Activated CD4-positive, alpha-beta T cell treated with anti-CD3 and anti-CD28 coated beads for 4 hours (primary cell): ENCODE data around the gene CSF2.
"Not testable (repeated sequence)": the region's sequence is repeated elsewhere in the genome, so short reads cannot be mapped to it uniquely, and the experiment has no call there.

Experiments used
- DNase-seq, 2 donors: peaks; one replicate each; pipeline ENCODE4 v3.0.0-alpha.2; 2020

CSF2 gene

DNA sequence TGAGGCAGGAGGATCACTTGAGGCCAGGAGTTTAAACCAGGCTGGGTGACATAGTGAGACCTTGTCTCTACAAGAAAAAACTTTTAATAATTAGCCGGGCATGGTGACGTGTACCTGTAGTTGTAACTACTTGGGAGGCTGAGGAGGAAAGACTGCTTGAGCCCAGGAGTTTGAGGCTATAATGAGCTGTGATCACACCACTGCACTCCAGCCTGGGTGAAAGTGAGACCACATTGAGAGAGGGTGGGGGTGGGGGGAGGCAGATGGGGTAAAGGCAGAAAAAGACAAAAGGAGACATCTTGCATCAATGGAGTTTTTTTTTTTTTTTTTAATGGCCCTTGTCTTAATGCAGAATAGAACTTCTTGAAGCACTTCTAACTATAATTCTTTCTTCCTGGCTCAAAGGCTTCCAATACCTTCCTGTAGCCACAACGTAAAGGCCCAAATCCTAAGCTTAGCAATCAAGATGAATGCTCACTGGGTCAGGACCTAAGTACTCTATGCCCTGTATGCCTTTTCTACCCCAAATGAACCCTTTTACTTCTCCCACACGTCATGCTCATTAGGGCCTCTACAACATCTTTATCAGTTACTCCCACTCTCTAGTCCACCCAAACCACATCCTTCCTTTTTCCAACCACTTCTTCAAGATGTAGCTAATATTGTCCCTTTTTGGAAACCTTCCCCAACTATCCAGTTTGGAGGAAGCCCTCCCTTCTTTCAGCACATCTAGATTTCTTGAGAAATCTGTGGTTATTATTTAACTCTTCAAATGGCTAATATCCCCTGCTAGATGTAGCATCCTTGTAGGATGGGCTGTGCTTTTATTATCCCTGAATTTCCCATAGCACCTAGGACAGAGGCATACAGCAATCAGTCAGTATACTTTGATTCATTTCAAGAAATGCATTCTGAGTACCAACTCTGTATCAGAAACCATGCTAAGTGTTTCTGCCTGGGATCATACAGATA lies 40.8 kb downstream of the CSF2 start:
- no peak for DNase-seq

DNA sequence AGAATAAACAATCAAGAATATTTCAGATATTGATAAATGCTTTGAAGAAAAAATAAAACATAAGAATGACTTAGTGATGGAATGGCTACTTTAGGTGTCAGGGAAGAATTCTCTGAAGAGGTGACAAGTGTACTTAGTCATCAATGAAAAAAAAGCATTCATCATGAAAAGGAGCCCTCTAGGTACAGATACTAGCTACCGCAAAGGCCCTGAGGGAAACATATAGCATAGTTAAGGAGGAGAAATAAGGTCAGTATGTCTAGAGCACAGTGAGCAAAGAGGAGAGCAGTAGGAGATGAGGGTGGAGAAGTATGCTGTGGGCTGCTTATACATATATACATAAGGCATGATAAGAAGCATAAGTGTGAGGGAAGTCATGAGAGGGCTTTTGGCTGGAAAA lies 41.8 kb downstream of the CSF2 start:
- DNase-seq = no peak

DNA sequence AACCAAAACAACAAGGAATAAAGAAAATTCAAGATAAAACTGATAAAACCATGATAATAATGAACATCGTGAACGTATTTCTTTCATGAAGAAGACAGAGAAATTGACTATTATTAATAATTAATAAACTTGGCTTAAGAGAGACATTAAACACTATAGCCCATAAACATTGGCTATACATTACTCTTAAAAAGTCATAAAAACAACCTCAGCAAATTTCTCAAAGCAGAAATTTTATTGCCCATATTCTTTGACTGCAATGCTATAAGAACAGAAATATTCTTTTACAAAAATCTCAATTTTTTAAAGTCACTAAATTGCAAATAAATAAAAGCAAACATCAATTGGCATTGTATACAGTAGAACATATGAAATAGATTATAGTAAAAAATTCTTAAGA lies 42.5 kb downstream of the CSF2 start:
- DNase-seq = no peak

DNA sequence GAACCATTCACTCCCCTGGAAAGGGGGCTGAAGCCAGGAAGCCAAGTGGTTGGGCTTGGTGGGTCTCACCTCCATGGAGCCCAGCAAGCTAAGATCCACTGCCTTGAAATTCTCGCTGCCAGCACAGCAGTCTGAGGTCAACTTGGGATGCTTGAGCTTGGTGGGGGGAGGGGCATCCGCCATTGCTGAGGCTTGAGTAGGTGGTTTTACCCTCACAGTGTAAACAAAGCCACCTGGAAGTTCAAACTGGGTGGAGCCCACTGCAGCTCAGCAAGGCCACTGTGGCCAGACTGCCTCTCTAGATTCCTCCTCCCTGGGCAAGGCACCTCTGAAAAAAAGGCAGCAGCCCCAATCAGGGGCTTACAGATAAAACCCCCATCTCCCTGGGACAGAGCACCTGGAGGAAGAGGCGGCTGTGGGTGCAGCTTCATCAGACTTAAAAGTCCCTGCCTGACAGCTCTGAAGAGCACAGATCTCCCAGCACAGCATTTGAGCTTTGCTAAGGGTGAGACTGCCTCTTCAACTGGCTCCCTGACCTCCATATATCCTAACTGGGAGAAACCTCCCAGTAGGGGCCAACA lies 43.4 kb downstream of the CSF2 start:
- not testable (repeated sequence) for DNase-seq

DNA sequence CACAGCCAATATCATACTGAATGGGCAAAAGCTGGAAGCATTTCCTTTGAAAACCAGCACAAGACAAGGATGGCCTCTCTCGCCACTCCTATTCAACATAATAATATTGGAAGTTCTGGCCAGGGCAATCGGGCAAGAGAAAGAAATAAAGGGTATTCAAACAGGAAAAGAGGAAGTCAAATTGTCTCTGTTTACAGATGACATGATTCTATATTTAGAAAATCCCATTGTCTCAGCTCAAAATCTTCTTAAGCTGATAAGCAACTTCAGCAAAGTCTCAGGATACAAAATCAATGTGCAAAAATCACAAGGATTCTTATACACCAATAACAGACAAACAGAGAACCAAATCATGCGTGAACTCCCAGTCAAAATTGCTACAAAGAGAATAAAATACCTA lies 47.1 kb downstream of the CSF2 start:
- DNase-seq = not testable (repeated sequence)

DNA sequence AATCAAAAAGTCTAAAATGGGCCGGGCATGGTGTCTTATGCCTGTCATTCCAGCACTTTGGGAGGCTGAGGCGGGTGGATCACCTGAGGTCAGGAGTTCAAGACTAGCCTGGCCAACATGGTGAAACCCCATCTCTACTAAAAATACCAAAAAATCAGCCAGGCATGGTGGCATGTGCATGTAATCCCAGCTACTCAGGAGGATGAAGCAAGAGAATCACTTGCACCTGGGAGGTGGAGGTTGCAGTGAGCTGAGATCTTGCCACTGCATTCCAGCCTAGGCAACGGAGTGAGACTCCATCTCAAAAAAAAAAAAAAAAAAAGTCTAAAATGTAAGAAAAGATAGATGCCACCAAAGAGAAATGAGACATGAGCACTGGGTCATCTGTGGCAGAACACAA lies 49.4 kb downstream of the CSF2 start:
- DNase-seq = not testable (repeated sequence)

DNA sequence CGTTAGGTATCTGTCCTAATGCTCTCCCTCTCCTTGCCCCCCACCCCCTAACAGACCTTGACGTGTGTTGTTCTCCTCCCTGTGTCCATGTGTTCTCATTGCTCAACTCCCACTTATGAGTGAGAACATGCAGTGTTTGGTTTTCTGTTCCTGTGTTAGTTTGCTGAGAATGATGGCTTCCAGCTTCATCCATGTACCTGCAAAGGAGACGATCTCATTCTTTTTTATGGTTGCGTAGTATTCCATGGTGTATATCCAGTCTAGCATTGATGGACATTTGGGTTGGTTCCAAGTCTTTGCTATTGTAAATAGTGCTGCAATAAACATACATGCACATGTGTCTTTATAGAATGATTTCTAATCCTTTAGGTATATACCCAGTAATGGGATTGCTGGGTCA lies 50.0 kb downstream of the CSF2 start:
- DNase-seq = not testable (repeated sequence)
